BLaER1 treated with 17β-estradiol and CSF1 and Interleukin-3, amounts not matched to agents 10 nM and 100 nM (cell line): ENCODE data around the gene S100A10.
A peak's percentile ranks its signal among the peaks of the same experiment; 100 is the strongest.

Experiments
- H3K27ac ChIP-seq, 11 experiments: shearing (Covaris generic); formaldehyde crosslinking; 2 replicates each; pipeline ENCODE4 v1.8.1; 2022
- H3K27me3 ChIP-seq, 11 experiments: shearing (Covaris generic); formaldehyde crosslinking; 2 replicates each; pipeline ENCODE4 v1.8.1; 2022
- H3K36me3 ChIP-seq, 11 experiments: shearing (Covaris generic); formaldehyde crosslinking; 2 replicates each; pipeline ENCODE4 v1.8.1; 2022
- H3K4me1 ChIP-seq, 10 experiments: shearing (Covaris generic); formaldehyde crosslinking; 2 replicates each; pipeline ENCODE4 v1.8.1; 2022
- H3K4me2 ChIP-seq, 11 experiments: shearing (Covaris generic); formaldehyde crosslinking; 2 replicates each; pipeline ENCODE4 v1.8.1; 2022
- H3K4me3 ChIP-seq, 10 experiments: shearing (Covaris generic); formaldehyde crosslinking; 2 replicates each; pipeline ENCODE4 v1.8.1; 2022
- H3K9ac ChIP-seq, 11 experiments: shearing (Covaris generic); formaldehyde crosslinking; 2 replicates each; pipeline ENCODE4 v1.8.1; 2022
- H3K9me3 ChIP-seq, 11 experiments: shearing (Covaris generic); formaldehyde crosslinking; replicated peaks in 1 of 11; 2 replicates each; pipeline ENCODE4 v1.8.1; 2022
- H4K20me1 ChIP-seq, 11 experiments: shearing (Covaris generic); formaldehyde crosslinking; 2 replicates each; pipeline ENCODE4 v1.8.1; 2022
- Cebpa-rat ChIP-seq, 11 experiments: shearing (Covaris generic); IDR thresholded peaks; 2 replicates each; pipeline ENCODE4 v1.8.1; 2022

Gene S100A10

DNA sequence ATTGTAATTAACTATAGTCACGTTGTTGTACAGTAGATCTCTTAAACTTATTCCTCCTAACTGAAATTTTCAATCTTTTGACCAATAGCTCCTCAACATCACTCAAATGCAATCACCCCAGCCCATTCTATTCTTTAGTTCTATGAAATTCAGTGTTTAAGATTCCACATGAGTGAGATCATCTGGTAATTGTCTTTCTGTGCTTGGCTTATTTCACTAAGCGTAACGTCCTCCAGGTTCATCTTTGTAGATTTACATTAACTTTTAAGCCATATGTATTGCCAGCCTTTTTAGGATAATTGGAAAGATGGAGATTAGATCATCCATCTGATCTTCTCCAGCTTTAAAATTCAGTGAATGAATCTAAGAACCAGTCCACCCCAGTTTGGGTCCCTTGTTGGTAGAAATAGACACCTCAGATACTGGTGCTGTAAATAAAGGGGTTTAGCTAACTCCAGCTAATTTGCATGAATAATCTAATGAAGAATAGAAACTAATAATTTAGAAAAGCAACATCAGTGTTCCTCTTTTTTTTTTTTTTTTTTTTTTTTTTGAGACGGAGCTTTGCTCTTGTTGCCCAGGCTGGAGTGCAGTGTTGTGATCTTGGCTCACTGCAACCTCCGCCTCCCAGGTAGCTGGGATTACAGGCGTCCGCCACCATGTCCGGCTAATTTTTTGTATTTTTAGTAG lies 7.0 kb downstream of the S100A10 start:
- H3K9ac ChIP-seq: no peak overlapping the region
- no peaks in the 10 kb centered on the region for H3K27me3 ChIP-seq
- no peak overlapping the region for H3K27ac ChIP-seq
- no peak overlapping the region for H3K4me3 ChIP-seq
- peaks cover 61 to 95% (median 81%) of the 10 kb centered on the region in 10 experiments for H3K4me1 ChIP-seq
- no peak for TF ChIP-seq Cebpa-rat (IDR thresholded peaks at IDR 0.05)
- peaks cover 0 to 83% (median 6%) of the 10 kb centered on the region in 11 experiments; a peak in 8 of 22 replicates for H4K20me1 ChIP-seq
- peaks cover 0 to 50% (median 32%) of the 10 kb centered on the region in 11 experiments; a peak in 17 of 22 replicates for H3K36me3 ChIP-seq
- H3K9me3 ChIP-seq: no peaks in the 10 kb centered on the region
- H3K4me2 ChIP-seq: peak overlapping the region in 5 of 11 experiments; percentile 37 to 97 (median 94); a peak in 9 of 22 replicates

DNA sequence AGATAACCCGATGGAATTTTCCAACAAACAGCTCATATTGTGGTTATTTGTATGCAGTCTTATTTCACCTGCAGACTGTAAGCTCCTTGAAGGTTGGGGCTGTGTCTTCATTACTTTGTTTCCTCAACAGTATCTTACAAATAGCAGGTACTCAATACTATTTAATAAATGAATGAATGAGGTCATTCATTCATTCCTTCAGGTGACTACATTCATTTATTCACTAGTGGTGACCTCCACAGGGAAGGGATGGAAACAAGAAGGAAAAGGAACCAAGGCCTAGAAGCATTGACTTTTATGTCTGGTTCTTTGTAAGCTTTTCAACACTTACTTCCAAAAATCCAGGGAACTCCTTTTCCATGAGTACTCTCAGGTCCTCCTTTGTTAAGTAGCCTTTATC lies 7.9 kb downstream of the S100A10 start:
- TF ChIP-seq Cebpa-rat (IDR thresholded peaks at IDR 0.05): no peak
- Histone ChIP-seq H3K27me3 (no peaks in the 10 kb centered on the region), H3K4me2 (peak overlapping the region; percentile 63 to 97 (median 77); a peak in 21 of 22 replicates), H3K4me1 (peaks cover 63 to 93% (median 76%) of the 10 kb centered on the region in 10 experiments), H3K9me3 (no peaks in the 10 kb centered on the region), H3K4me3 (no peak overlapping the region), H4K20me1 (peaks cover 0 to 74% (median 6%) of the 10 kb centered on the region in 11 experiments; a peak in 7 of 22 replicates), H3K36me3 (peaks cover 0 to 58% (median 38%) of the 10 kb centered on the region in 11 experiments; a peak in 18 of 22 replicates), H3K27ac (no peak overlapping the region; a peak in 1 of 22 replicates), H3K9ac (no peak overlapping the region)

DNA sequence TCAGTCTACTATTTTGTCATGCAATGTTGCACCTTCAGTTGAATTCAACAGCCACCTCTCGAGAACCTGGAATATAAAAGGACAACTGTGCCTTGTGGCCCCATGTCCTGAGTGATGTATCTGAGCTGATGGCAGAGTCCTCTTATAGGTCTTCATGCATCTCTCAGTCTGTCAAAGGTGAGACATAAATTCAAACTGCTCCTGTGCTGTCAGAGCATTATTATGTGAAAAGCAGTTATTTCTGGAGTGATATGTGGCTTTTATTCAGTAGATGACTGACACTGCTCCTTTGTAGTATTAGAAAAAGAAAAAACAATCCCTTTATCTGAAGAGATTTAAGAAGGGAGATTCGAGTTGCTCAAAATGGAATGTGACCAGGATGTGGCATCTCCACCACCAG lies 8.4 kb downstream of the S100A10 start:
- Histone ChIP-seq H3K27me3 (no peaks in the 10 kb centered on the region), H3K36me3 (peaks cover 0 to 61% (median 38%) of the 10 kb centered on the region in 11 experiments; a peak in 18 of 22 replicates), H3K4me1 (peaks cover 63 to 93% (median 75%) of the 10 kb centered on the region in 10 experiments)

DNA sequence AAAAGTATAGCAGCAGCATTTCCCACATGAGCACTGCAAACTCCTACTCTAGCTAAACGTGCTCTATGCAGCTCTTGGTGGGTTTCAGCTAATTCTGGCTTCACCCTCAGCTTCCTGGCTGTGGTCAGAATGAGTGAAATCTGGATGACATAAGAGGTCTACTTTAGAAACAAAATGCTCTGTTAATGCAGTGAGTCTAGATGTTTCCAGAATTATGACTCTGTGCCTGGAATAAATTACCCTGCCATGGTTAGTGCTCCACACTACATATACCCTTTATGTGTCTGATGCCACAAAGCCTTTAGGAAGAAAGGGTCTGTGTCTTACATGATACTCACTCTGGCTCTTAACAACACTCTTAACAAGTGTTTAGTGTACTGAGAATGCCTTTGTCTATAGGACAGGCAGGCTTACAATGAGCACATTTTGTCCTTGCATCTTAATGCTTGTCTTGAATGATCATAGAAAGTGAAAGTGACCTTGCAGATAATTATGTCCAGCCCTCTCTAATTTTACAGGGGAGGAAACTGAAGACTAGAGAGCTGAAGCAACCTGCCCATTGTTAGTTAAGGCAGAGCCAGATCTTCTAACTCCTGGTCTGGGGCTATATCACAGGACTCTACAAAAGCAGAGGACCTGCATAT lies 9.2 kb downstream of the S100A10 start:
- H3K36me3 ChIP-seq: peaks cover 0 to 61% (median 38%) of the 10 kb centered on the region in 11 experiments; a peak in 18 of 22 replicates

More for the DNA sequence above, 8.4 kb downstream of the S100A10 start:
- no peak for TF ChIP-seq Cebpa-rat (IDR thresholded peaks at IDR 0.05)
- Histone ChIP-seq H3K27ac (peak overlapping the region in 6 of 11 experiments; percentile 45 to 71 (median 60); a peak in 8 of 22 replicates), H3K4me3 (0 out of 20 replicates have a peak overlapping the region, but pooled peaks of 1 of the 10 experiments have one; percentile 12), H3K9ac (peak overlapping the region in 3 of 11 experiments; percentile 0 to 47 (median 2); a peak in 3 of 22 replicates), H3K4me2 (peak overlapping the region; percentile 63 to 97 (median 77)), H4K20me1 (peaks cover 0 to 69% (median 4%) of the 10 kb centered on the region in 11 experiments; a peak in 7 of 22 replicates), H3K9me3 (no peaks in the 10 kb centered on the region)

DNA sequence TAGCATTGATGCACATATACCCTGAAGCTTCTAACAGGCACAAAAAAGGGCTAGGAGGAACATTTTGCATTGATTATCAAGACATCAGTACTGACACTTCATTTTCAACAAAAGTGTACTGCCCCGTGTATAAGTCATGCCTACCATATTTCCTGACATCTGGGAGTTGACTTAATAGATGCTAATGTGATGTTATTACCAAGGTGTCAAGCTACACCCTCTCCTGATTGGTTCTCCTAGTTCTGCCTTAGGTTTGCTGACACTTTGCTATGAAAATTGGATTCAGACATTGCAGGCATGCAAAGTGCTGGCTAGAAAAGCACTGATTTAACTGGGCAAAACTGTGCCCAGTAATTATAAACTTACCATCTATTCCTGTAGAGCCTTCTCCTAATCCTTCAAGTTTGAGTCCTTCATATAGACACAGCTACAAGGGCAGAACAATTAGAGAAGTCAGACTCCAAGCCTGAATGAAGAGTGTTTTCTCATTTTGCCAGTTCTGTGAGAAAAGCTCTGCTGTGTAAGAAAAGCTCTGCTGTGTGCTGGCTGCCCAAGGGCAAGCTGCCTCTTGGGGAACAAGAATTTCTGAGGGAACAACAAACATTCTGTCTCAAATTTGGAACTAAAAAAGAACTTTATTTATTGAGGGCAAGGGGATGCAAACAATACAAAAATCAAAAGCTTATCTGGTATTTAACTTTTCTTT lies 11.2 kb downstream of the S100A10 start:
- peak overlapping the region in 7 of 11 experiments; percentile 3 to 91 (median 82); a peak in 4 of 22 replicates for H3K4me2 ChIP-seq
- H3K27me3 ChIP-seq: no peaks in the 10 kb centered on the region
- H3K36me3 ChIP-seq: peaks cover 0 to 61% (median 38%) of the 10 kb centered on the region in 11 experiments; a peak in 18 of 22 replicates
- no peak for TF ChIP-seq Cebpa-rat (IDR thresholded peaks at IDR 0.05)
- no peak overlapping the region for H3K4me3 ChIP-seq
- H3K4me1 ChIP-seq: peaks cover 40 to 68% (median 53%) of the 10 kb centered on the region in 10 experiments
- H3K9ac ChIP-seq: no peak overlapping the region
- no peaks in the 10 kb centered on the region for H3K9me3 ChIP-seq
- peaks cover 0 to 42% (median 0%) of the 10 kb centered on the region in 11 experiments; a peak in 5 of 22 replicates for H4K20me1 ChIP-seq
- H3K27ac ChIP-seq: no peak overlapping the region

More for the DNA sequence above, 9.2 kb downstream of the S100A10 start:
- Histone ChIP-seq H3K27ac (peak overlapping the region in 9 of 11 experiments; percentile 19 to 71 (median 56); a peak in 17 of 22 replicates), H3K4me2 (peak overlapping the region; percentile 63 to 97 (median 77)), H4K20me1 (peaks cover 0 to 61% (median 0%) of the 10 kb centered on the region in 11 experiments; a peak in 5 of 22 replicates), H3K27me3 (no peaks in the 10 kb centered on the region), H3K9ac (peak overlapping the region in 8 of 11 experiments; percentile 0 to 54 (median 13); a peak in 8 of 22 replicates), H3K4me3 (peak overlapping the region in 4 of 10 experiments; percentile 0 to 32 (median 14); a peak in 3 of 20 replicates), H3K4me1 (peaks cover 60 to 88% (median 70%) of the 10 kb centered on the region in 10 experiments), H3K9me3 (no peaks in the 10 kb centered on the region)
- TF ChIP-seq Cebpa-rat (IDR thresholded peaks at IDR 0.05): no peak

DNA sequence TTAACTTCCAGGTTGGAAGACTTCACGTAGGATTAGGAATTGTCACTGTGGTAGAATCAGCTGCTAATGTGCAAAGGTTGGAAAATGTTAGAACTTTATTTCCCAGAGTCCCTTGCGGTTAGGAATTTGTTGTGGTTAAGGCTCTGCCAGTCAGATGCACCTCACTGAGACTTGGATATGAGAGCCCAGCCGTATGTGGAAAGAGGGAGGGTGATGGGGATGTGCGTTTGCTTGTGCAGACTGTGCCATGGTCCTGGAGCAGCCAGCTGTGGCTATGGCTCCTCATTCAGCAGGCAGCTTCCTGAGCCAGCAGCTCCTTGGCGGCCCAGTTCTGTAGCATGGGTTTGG lies 12.5 kb downstream of the S100A10 start:
- H3K4me2 ChIP-seq: peak overlapping the region in 8 of 11 experiments; percentile 19 to 68 (median 51); a peak in 9 of 22 replicates
- no peak overlapping the region for H3K4me3 ChIP-seq
- no peak overlapping the region for H3K27ac ChIP-seq
- no peak overlapping the region for H3K9ac ChIP-seq
- no peak for TF ChIP-seq Cebpa-rat (IDR thresholded peaks at IDR 0.05)
- H3K36me3 ChIP-seq: peaks cover 0 to 56% (median 38%) of the 10 kb centered on the region in 11 experiments; a peak in 18 of 22 replicates
- H3K9me3 ChIP-seq: no peaks in the 10 kb centered on the region
- peaks cover 0 to 29% (median 0%) of the 10 kb centered on the region in 11 experiments; a peak in 4 of 22 replicates for H4K20me1 ChIP-seq
- no peaks in the 10 kb centered on the region for H3K27me3 ChIP-seq
- peaks cover 27 to 55% (median 51%) of the 10 kb centered on the region in 10 experiments for H3K4me1 ChIP-seq

DNA sequence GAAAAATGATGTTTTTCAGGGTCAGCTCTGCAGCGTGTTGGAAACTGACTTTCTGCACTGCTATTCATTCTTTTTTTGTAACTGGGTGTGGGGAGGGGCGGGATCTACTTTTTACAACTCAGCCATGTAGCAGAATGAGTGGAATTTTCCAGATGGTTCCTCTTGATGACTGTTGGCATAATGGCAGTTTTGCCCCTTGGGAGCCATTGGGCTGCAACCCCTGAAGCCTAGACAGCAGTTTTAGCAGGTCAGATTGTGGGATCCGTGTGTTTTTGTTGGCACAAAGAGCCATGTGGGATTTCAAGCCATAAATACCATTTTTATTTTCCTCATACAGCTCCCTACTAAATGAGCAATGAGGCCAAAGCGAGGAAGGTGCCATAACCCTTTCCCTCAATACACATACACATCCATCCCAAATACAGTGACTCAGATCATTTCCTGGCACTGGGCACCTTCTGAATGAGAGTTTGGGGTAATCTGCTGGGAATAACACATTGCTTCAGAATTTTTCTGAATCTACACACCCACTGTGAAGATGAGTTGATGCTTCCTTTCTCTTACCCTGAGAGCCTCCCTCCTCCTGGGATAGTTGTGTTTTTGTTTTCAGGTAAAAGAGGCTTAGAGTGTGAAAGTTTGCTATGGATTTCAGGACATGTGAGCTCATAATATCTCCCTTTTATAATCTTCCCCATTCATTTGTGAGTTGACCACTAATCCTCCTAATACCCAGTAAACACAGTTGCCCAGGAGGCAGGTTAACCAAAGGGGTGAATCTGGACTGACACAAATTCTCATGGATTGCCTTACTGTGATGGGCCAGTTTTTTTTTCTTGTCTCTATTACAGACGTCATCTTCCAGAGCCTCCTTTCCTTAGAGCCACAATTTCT lies 13.1 kb downstream of the S100A10 start:
- H3K27me3 ChIP-seq: no peaks in the 10 kb centered on the region
- no peak overlapping the region for H3K27ac ChIP-seq
- no peak overlapping the region for H3K9ac ChIP-seq
- H3K4me2 ChIP-seq: peak overlapping the region in 9 of 11 experiments; percentile 8 to 68 (median 50); a peak in 17 of 22 replicates
- TF ChIP-seq Cebpa-rat (IDR thresholded peaks at IDR 0.05): no peak
- H3K4me1 ChIP-seq: peaks cover 21 to 50% (median 46%) of the 10 kb centered on the region in 10 experiments
- H4K20me1 ChIP-seq: peaks cover 0 to 23% (median 0%) of the 10 kb centered on the region in 11 experiments; a peak in 4 of 22 replicates
- H3K9me3 ChIP-seq: no peaks in the 10 kb centered on the region
- peaks cover 0 to 50% (median 34%) of the 10 kb centered on the region in 11 experiments; a peak in 18 of 22 replicates for H3K36me3 ChIP-seq
- no peak overlapping the region for H3K4me3 ChIP-seq
